NAMALWA (cell line): ENCODE data around the gene ACOT13.
"Not testable (repeated sequence)": the region's sequence is repeated elsewhere in the genome, so short reads cannot be mapped to it uniquely, and the experiment has no call there.

Source experiments
- DNase-seq: peaks from one replicate; pipeline ENCODE4 v3.0.0-alpha.2; 2015; ENCODE audit warnings: low spot score

The ACOT13 gene

GRCh38 chr6:24666641-24667377 is at the start of gene ACOT13, which contains the start of gene TDP2:
Gene ACOT13, plus strand, starts transcription at chr6:24667077. Its CDS starts 187 bp downstream, at chr6:24667264.
Gene TDP2, minus strand, starts transcription at chr6:24666899. Its CDS starts 37 bp downstream, at chr6:24666862.
- peak; percentile 99 for DNase-seq

DNA sequence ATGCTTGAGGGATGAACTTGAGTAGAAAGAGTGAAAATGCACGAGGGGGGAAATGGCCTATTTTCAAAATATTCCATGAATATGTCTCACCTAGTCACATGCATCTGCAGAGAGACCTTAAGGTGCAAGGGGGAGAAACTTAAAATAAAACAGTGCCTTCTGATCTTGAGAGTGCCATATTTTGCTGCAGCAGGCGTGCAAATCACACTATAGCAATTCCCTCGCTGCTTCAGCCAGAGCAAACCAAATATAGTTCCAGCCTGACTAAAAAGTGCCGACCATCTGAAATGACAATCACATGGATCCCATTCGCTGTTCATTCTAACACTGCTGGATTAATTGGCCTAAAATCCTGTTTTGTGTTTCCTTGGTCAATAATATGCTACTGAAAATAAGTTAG is 47.2 kb upstream of the ACOT13 start:
- DNase-seq, result no peak

DNA sequence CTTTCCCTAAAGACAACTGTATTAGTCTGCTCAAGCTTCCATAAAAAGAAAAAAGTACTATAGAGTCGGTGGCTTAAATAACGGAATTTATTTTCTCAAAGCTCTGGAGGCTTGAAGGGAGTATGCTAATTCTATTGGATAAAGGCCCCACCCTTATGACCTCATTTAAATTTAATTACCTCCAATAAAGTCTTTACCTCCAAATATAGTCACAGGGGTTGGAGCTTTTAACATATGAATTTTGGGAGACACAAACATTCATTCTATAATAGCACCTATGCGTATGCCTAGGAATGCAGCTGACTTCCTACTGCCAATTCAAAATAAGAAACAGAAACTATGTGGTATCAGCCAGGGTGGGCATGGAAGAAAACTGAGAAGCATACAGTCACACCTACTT is 46.2 kb upstream of the ACOT13 start:
- no peak for DNase-seq

DNA sequence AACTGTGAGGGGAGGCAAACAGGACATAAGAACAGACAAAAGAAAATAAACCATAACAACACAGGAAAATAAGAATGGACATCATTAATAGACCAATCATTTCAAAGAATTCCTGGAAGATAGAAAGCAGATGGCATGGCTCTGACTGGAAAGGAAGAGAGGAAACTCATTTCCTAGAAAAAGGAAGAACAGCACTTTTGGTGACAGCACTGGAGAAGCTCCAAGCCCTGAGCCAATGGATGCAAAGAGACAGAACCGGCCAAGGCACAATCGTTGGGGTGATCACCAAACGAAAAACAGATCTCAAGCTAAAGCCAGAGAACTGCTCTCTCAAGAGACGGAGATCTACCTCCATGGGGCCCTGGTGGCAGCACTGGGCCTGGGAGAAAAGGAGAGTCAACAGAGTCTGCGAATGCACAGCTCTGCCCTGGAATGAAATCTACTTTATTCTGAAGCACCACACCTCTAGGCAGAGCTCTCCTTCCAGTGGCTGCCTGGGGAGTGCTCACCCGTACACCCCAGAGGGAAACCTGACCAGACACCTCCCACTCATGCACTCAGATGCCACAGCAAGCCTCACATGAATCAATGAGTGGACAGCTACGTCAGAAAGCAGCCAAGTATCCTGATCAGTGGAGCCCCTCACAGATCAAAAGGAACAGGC is 45.1 kb upstream of the ACOT13 start:
- DNase-seq, result no peak

DNA sequence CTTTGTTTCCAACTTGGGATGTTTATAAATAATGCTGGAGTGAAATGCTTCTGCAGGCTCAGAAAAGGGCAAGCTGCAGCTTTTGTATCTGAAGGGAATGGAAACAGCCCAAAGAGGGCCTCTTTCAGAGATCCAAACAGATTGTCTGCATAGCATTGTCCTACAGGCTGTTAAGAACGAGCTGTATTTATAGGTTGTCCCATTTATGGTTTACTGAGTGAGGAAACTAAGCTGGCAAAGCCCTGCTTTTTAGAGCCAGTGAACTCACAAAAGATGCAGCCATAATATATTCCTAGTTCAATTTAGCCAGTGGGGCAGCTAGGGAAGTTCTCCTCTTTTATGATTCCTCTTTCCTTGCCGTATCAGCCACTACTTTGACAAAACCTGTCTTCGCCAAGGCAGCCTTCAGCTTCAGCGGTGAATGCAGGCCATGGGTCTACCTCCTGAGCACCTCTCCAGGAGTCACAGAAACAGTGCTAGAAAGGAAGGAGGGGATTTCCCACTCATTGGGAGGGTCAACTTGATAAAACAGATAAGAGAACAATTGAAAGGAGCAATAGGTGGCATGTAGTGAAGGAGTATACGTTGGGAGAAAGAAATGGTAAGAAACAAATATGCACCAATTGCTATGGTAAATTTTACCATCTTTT is 35.9 kb upstream of the ACOT13 start:
- DNase-seq, result no peak

- no peak for DNase-seq
Observed at GRCh38 chr6:24631671-24632070, 35.2 kb upstream of the ACOT13 start.

DNA sequence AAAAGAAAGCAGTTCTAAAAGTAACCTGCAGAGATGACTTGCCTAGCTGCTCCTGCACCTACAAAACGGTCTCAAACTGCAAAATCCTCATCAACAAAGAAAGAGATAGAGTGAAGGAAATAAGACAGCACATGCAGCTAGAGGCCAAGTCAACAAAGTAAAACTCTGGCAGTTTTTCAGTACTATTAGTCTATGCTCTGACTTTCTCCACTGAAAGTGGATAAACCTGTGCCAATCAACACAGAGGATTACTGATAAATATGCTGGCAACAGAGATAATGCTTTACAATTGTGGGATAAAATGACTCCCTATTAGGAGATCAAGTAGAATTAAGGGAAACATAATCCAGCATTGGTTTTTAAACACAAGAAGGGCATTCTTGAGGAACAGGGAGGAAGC is 34.3 kb upstream of the ACOT13 start:
- DNase-seq, result no peak

DNA sequence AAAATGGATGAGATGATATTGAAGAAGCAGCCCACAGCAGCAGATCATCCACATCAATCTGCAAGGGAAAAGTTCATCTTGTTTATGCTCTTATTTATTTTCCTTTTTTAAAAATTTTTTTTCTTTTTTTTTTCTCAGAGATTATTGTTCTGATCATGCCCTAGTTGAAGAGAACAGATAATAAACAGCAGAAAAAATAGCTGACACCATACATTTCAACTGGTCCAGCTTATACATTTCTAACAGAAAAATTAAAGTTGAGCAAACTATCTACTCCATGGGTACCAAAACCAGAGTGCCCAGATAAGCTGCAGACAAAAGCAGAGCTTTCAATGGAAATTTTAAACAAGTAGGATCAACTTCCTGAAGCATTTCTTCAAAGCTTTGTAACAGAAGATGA is 30.2 kb upstream of the ACOT13 start:
- DNase-seq, result no peak

DNA sequence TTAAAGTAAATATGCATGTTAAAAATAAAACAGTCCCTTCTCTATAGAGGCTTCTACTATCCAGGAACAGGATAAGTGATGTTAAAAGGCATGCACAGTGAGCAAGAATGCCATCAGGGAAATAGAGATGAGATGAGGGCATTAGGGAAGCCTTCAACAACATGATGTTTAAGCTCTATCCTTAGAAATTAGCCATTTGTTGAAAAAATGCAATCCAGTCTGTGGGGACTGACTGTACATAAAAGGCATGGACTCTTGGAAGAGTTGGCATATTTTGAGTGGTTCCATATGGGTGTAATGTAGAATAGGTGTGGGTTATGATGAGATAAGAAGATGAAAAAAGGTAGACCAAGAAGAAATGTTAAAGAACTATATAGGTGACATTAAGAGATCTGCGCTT is 26.7 kb upstream of the ACOT13 start:
- DNase-seq, result no peak

DNA sequence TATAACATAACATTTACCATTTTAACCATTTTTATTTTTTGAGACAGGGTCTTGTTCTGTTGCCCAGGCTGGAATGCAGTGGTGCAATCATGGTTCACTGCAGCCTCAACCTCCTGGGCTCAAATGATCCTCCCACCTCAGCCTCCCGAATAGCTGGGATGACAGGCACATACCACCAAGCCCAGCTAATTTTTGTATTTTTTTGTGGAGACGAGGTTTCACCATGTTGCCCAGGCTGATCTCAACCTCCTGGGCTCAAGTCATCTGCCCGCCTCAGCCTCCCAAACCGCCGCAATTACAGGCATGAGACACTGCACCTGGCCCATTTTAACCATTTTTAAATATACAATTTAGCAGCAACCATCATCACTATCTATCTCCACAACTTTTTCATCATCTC is 26.2 kb upstream of the ACOT13 start:
- DNase-seq, result not testable (repeated sequence)

DNA sequence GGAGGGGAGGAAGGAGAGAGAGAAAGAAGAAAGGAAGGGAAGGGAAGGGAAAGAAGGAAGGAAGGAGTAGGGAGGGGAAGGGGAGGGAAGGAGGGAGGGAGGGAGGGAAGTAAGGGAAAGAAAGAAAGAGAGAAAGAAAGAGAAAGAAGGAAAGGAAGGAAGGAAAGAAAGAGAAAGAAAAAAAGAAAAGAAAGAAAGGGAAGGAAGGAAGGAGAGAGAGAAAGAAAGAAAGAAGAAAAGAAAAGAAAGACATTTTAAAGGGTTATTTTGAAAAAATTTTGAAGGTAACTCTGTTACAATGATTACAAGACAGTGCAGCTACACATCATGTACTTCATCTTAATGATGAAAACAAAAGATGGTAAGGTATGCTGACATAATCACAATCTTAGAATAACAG is 24.8 kb upstream of the ACOT13 start:
- no peak for DNase-seq

DNA sequence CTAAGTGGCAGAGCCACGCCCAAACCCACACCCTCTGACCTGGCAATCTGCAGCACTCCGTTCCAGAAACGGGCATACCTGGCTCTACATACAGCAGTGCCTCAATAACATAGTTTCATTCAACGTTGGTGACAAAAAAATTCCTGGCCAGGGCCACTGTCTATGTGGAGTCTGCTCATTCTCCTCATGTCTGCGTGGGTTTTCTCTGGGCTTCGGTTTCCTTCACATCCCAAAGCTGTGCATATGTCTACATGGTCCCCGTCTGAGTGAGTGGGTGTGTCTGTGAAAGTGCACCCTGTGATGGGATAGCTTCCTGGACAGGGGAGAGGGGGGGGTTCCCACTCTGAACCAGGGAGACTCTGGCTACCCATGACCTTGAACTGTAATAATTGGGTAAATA is 23.0 kb upstream of the ACOT13 start:
- no peak for DNase-seq

- DNase-seq, result no peak
Observed at GRCh38 chr6:24644377-24644776, 22.5 kb upstream of the ACOT13 start.

- DNase-seq, result no peak
Observed at GRCh38 chr6:24646771-24647170, 20.1 kb upstream of the ACOT13 start.

- DNase-seq, result no peak
Observed at GRCh38 chr6:24648276-24648675, 18.6 kb upstream of the ACOT13 start.

DNA sequence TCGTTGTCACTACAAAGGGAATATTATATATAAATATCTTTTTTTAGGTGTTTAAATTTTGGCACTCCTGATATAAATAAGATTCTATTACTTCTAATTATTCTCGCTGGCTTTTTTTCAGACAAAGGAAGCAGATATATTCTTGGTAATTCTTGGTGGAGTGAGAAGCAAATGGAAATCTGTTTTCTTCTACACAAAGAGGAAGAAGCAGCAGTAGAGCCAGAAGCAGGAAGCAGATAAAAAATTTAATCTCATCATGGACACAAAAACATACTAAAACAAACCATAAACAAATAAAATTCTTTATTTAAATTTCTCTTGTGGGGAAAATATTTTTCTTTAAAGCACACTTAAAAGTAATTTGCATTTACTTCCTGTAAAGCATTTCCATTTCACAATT is 17.2 kb upstream of the ACOT13 start:
- no peak for DNase-seq

GRCh38 chr6:24650365-24650764 is 16.5 kb upstream of the ACOT13 start:
- no peak for DNase-seq

DNA sequence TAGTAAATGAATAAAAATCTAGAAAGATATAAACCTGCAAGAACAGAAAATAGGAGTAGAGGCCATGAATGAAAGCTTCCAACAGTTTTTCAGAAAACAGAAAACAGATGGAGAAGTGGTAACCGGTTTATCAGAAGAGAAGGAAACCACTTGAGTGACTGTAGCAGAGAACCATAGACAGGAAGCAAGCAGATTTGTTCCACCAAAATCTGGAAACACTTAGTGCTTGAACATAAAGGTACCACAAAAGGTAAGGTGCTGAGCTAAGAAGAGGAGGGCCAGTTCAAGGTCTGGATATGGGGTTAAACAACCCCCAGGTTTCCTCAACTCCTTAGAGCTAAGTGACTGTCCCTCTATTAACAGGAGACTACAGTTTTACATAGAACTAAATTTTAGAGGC is 11.7 kb upstream of the ACOT13 start:
- no peak for DNase-seq

DNA sequence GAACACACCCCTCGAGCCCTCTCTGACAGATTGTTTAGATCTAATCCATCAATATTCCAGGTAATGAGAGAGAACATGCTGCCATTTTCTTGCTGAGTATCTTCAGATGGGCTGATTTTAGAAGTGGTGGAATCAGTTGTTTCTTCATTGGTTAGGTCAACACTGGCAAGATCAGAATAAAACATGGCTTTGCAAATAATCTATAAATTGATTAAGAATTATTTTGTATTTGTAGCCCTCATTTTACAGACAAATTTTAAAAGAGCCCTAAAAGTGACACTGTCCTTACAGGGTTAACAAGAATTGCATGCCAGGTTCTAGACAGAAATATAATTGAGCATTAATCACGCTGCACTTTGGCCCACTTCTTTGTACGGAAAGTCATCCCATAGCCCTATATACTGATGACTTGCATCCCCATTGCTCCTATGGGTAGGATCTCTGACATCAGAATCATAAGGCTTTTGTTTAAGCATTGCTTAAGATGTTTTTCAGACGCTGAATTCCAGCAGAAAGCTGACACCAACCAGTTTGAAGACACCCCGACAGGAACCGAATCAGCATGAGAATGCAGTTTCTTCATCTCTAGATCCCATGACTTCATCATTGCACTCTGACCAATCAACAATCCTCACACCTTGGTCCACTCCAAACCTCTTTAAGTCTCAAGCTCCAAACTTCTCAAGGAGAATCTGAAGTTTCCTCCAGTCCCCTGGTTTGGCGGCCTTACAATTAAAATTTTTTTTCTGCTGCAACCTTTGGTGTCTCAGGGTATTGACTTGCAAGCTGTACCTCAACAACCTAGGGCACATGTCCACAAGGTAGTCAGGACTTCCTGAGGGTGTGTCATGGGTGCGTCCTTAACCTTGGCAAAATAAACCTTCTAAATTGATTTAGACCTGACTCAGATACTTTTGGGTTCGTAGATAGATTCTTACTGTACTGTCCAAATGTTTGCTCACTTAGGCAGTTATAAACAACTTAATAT is 8.0 kb upstream of the ACOT13 start:
- no peak for DNase-seq

DNA sequence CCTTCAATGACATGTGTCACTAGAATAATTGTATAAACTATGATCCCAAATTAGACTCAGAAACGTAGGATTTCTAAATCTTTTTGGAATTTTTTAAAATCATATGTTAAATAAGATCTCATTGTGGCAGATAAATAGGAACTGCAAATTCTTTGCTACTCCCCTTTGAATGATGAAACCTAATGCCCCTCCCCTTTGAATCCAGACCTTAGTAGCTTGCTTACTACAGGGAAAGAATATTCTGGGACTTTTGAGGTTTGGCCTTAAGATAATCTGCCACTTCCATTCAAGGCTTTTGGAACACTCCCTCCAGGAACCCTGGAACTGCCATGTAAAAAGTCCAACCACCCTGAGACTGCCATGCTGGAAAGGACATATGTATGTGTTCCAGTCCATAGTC is 7.3 kb upstream of the ACOT13 start:
- DNase-seq, result no peak

DNA sequence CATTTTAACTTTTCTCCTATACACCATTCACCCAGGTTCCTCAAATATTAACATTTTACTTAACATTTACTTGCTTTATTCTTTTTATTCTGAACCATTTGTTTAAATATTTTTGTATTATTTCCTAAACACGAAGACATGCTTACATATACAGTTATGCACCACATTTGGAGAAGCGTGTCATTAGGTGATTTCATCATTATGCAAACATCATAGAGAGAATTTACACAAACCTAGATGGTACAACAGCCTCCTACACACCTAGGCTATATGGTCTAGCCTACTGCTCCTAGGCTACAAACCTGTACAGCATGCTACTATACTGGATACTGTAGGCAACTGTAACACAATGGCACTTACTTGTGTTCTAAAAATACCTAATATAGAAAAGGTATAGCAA is 6.8 kb upstream of the ACOT13 start:
- no peak for DNase-seq

GRCh38 chr6:24661759-24662158 is 5.1 kb upstream of the ACOT13 start:
- not testable (repeated sequence) for DNase-seq
